B cell (primary cell): Measurements from ENCODE around the gene CDK18. TPM values are rescaled to one million over a fixed set of nuclear protein-coding genes. Genes with fewer than 3 reads are reported as not detected.
"Not testable (repeated sequence)": the region's sequence is repeated elsewhere in the genome, so short reads cannot be mapped to it uniquely, and the experiment has no call there.

Experiments
- ATAC-seq: fragments of 200-7000 bp; cut with Tn5 transposase; one replicate; pipeline ENCODE4 v1.10.0; 2021; ENCODE audit warnings: low read depth, mild to moderate bottlenecking, moderate number of reproducible peaks, moderate library complexity
- CTCF ChIA-PET: fragments of 350-600 bp; sonication (Branson Sonifier 250); formaldehyde crosslinking; loops from one replicate; lab custom pipeline; 2021; ENCODE audit warnings: antibody characterized with exemption, inconsistent platforms; lab: Charles Lee
- POLR2A ChIA-PET: fragments of 350-600 bp; sonication (Branson Sonifier 250); formaldehyde crosslinking; loops from one replicate; lab custom pipeline; 2021; ENCODE audit warnings: antibody characterized with exemption; lab: Charles Lee
- DNase-seq: peaks from one replicate; pipeline ENCODE4 v3.0.0; 2013
- H2AFZ ChIP-seq: 2 replicates; pipeline ENCODE4 v1.6.1; 2012; ENCODE audit warnings: mild to moderate bottlenecking, low read depth, low read length; ENCODE audit not compliant: insufficient read depth, poor library complexity, severe bottlenecking
- H3K27ac ChIP-seq, 2 donors: 1 replicate in 1 of 2; 2 replicates in 1 of 2; pipeline ENCODE4 v1.5.1; 2012 to 2013; ENCODE audit warnings: low read length in 2 of 2, mild to moderate bottlenecking in 2 of 2, moderate library complexity in 1 of 2
- H3K27me3 ChIP-seq, 4 experiments: fragments of 200-600 bp in 1 of 4; sonication (generic) in 1 of 4; replicated peaks in 1 of 4; 1 replicate in 2 of 4; 2 replicates in 2 of 4; pipeline versions ENCODE4 v1.6.1 to v1.7.0; 2013 to 2016; ENCODE audit warnings: low read length in 3 of 4, mild to moderate bottlenecking in 2 of 4, mixed read lengths in 1 of 4, moderate library complexity in 1 of 4; ENCODE audit not compliant: insufficient read depth in 4 of 4, control insufficient read depth in 3 of 4; ENCODE audit errors: control extremely low read depth in 1 of 4
- H3K36me3 ChIP-seq, 2 experiments: replicated peaks in 1 of 2; 1 replicate in 1 of 2; 2 replicates in 1 of 2; pipeline versions ENCODE4 v1.6.1 to v1.7.1; 2013; ENCODE audit warnings: low read length in 1 of 2; ENCODE audit not compliant: insufficient read depth in 2 of 2, control insufficient read depth in 1 of 2; ENCODE audit errors: control extremely low read depth in 1 of 2, extremely low read depth in 1 of 2
- H3K4me1 ChIP-seq, 2 donors: fragments of 200-600 bp in 1 of 2; sonication (generic) in 1 of 2; 1 replicate in 1 of 2; 2 replicates in 1 of 2; pipeline versions ENCODE4 v1.5.1 to v1.6.1; 2013 to 2017; ENCODE audit warnings: low read length in 2 of 2; ENCODE audit not compliant: control insufficient read depth in 2 of 2, insufficient read depth in 2 of 2
- H3K4me2 ChIP-seq: replicated peaks from 2 replicates; pipeline ENCODE3; 2012; ENCODE audit warnings: mild to moderate bottlenecking, low read depth, low read length; ENCODE audit not compliant: poor library complexity, severe bottlenecking
- H3K4me3 ChIP-seq, 5 experiments: fragments of 200-600 bp in 1 of 5; sonication (generic) in 1 of 5; 1 replicate in 3 of 5; 2 replicates in 2 of 5; pipeline versions ENCODE4 v1.5.1 to v1.7.0; 2011 to 2016; ENCODE audit warnings: low read length in 4 of 5, mild to moderate bottlenecking in 4 of 5, low read depth in 2 of 5, control low read depth in 1 of 5, moderate library complexity in 1 of 5; ENCODE audit not compliant: insufficient read depth in 1 of 5; ENCODE audit errors: control extremely low read depth in 1 of 5, extremely low read depth in 1 of 5
- H3K79me2 ChIP-seq: fragments of 200-600 bp; sonication (generic); one replicate; pipeline ENCODE4 v1.6.0; 2016; ENCODE audit warnings: low read length; ENCODE audit not compliant: control insufficient read depth, insufficient read depth
- H3K9ac ChIP-seq: fragments of 200-600 bp; sonication (generic); 2 replicates; pipeline ENCODE4 v1.6.1; 2017; ENCODE audit warnings: mild to moderate bottlenecking, low read length, moderate library complexity
- H3K9me3 ChIP-seq, 3 donors: one replicate each; pipeline versions ENCODE4 v1.6.1 to v1.7.1; 2013; ENCODE audit warnings: low read length in 2 of 3; ENCODE audit not compliant: control insufficient read depth in 2 of 3, insufficient read depth in 1 of 3; ENCODE audit errors: control extremely low read depth in 1 of 3
- H4K20me1 ChIP-seq: 2 replicates; pipeline ENCODE4 v1.6.0; 2012; ENCODE audit warnings: mild to moderate bottlenecking, low read length; ENCODE audit not compliant: insufficient read depth, control insufficient read depth, poor library complexity, severe bottlenecking
- H3K27ac Mint-ChIP-seq: one replicate; pipeline ENCODE4 v1.8.0; 2021; ENCODE audit warnings: mixed read lengths
- H3K27me3 Mint-ChIP-seq: one replicate; pipeline ENCODE4 v1.8.0; 2021; ENCODE audit warnings: mixed read lengths
- H3K4me1 Mint-ChIP-seq: one replicate; pipeline ENCODE4 v1.8.0; 2021; ENCODE audit warnings: mixed read lengths
- H3K4me3 Mint-ChIP-seq: one replicate; pipeline ENCODE4 v1.8.0; 2021; ENCODE audit warnings: mixed read lengths
- H3K9me3 Mint-ChIP-seq: one replicate; pipeline ENCODE4 v1.8.0; 2022; ENCODE audit warnings: mixed read lengths; ENCODE audit not compliant: insufficient read depth
- EZH2 ChIP-seq: IDR thresholded peaks from 2 replicates; pipeline ENCODE4 v1.6.1; 2012; ENCODE audit warnings: borderline replicate concordance, low read depth, mild to moderate bottlenecking, moderate library complexity, low read length; ENCODE audit not compliant: insufficient read depth, poor library complexity, severe bottlenecking
- WGBS: methylation state at CpG from one replicate; pipeline ENCODE4 v1.1.5; 2013; ENCODE audit warnings: missing lambda C conversion rate; ENCODE audit not compliant: insufficient coverage; 5-methylcytosine and 5-hydroxymethylcytosine counted together
- intact Hi-C: fragments of 100-400 bp; cut with micrococcal nuclease; formaldehyde crosslinking; loops from one replicate; pipeline ENCODE4 v1.10.0; 2022
- polyA plus RNA-seq: library from polyadenylated mRNA; depleted of rRNA; stranded (reverse); fragments of >200 nt; gene quantifications from 2 replicates; pipeline ENCODE4 v1.2.3, GENCODE V29; 2012
- total RNA-seq, 2 donors: library from RNA; stranded (reverse); fragments of 120-200 nt in 1 of 2; gene quantifications; 1 replicate in 1 of 2; 2 replicates in 1 of 2; pipeline versions ENCODE4 v1.2.3 to v1.2.4, GENCODE V29; 2013 to 2022
- TF ChIP-seq, protein P1 (sequence below): fragments of 200-600 bp; IDR thresholded peaks from one replicate; pipeline ENCODE4 v1.8.0; 2022; ENCODE audit warnings: antibody characterized with exemption, mild to moderate bottlenecking

Gene CDK18
- total and polyA plus RNA-seq, 2 donors (not counting 1 experiment from before 2014, with no cell fraction given): 3.8 to 4.7 TPM

DNA sequence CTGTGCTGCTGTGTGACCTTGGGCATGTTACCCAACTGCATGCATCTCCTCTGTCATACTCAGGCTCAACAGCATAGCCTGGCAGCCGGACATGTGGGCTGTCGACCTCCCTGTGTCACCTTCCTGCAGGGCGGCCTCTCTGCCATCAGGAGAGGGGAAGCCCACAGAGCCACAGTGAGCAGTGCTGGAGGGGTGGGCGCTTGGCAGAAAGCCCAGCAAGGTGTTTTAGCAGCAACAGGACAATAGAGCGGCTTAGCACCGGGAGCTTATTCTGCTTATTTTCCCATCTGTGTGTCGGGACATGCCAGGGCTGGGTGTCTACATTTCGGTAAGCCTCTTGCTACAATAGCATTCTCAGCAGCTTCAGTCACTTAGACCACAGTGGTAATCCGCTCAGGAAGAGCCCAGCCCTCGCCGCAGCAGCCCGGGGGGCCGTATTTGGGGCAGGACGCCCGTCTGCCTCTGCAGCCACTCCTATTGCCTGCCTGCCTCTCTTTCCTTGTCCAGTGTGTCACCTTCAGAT, 22.8 kb upstream of the CDK18 start:
- Mint-ChIP-seq H3K4me1 (peaks cover 40% of the 10 kb centered on the region), H3K4me3 (peak overlapping the region; percentile 68), H3K27me3 (peaks cover 28% of the 10 kb centered on the region), H3K27ac (peak overlapping the region; percentile 73), H3K9me3 (no peaks in the 10 kb centered on the region)
- Histone ChIP-seq H3K4me1 (peaks cover 33 to 37% of the 10 kb centered on the region in 2 donors), H3K27me3 (peaks cover 0 to 26% (median 4%) of the 10 kb centered on the region in 4 experiments), H3K27ac (peak overlapping the region in 1 of 2 donors; percentile 51), H3K4me2 (peak overlapping the region; percentile 76), H3K9ac (no peak overlapping the region), H3K36me3 (no peaks in the 10 kb centered on the region), H3K79me2 (no peaks in the 10 kb centered on the region), H3K9me3 (peaks cover 0 to 6% (median 0%) of the 10 kb centered on the region in 3 donors), H4K20me1 (no peaks in the 10 kb centered on the region), H2AFZ (peak overlapping the region; percentile 32), H3K4me3 (no peak overlapping the region)
- ChIA-PET CTCF (interaction anchor here (0.6 to 13.8 kb wide), 10 partner anchors 10 to 230 kb away, joined by 3 to 287 read pairs (median 8); partner anchors contain the start of gene BLACAT1), POLR2A (no interaction called here)
- 40% methylated on average over 12 of the region's 15 CpGs for WGBS
- TF ChIP-seq, protein P1, sequence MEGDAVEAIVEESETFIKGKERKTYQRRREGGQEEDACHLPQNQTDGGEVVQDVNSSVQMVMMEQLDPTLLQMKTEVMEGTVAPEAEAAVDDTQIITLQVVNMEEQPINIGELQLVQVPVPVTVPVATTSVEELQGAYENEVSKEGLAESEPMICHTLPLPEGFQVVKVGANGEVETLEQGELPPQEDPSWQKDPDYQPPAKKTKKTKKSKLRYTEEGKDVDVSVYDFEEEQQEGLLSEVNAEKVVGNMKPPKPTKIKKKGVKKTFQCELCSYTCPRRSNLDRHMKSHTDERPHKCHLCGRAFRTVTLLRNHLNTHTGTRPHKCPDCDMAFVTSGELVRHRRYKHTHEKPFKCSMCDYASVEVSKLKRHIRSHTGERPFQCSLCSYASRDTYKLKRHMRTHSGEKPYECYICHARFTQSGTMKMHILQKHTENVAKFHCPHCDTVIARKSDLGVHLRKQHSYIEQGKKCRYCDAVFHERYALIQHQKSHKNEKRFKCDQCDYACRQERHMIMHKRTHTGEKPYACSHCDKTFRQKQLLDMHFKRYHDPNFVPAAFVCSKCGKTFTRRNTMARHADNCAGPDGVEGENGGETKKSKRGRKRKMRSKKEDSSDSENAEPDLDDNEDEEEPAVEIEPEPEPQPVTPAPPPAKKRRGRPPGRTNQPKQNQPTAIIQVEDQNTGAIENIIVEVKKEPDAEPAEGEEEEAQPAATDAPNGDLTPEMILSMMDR: no peak
- TF ChIP-seq EZH2: no peak
- intact Hi-C loops: no loop called here
- no peak for ATAC-seq
- DNase-seq: no peak

DNA sequence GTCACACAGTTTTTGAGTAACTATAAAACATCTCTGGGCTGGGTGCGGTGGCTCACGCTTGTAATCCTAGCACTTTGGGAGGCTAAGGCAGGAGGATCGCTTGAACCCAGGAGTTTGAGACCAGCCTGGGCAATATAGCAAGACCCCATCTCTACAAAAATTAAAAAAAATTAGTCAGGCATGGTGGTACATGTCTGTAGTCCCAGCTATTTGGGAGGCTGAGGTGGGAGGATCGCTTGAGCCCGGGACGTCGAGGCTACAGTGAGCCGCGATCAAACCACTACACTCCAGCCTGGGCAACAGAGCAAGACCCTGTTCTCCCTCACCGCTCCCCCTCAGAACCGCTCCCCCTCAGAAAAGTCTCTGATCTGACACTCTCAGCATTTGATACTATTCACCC, 21.9 kb upstream of the CDK18 start:
- H3K79me2 ChIP-seq, intact Hi-C loops, H3K4me3 Mint-ChIP-seq, H3K27ac Mint-ChIP-seq, H3K4me2 ChIP-seq, POLR2A ChIA-PET, H4K20me1 ChIP-seq, DNase-seq, H3K4me3 ChIP-seq, H3K9me3 ChIP-seq, H3K36me3 ChIP-seq, H3K27ac ChIP-seq, H2AFZ ChIP-seq, ATAC-seq, H3K9ac ChIP-seq, H3K9me3 Mint-ChIP-seq: not testable (repeated sequence)
- Histone ChIP-seq H3K27me3 (peaks cover 0 to 29% (median 4%) of the 10 kb centered on the region in 4 experiments), H3K4me1 (peaks cover 33 to 37% of the 10 kb centered on the region in 2 donors)
- Mint-ChIP-seq H3K4me1 (peaks cover 40% of the 10 kb centered on the region), H3K27me3 (peaks cover 33% of the 10 kb centered on the region)
- 93% methylated on average over 5 of the region's 11 CpGs for WGBS
- CTCF ChIA-PET: interaction anchor here (1.1 to 13.8 kb wide), 10 partner anchors 9 to 210 kb away, joined by 3 to 287 read pairs (median 14); partner anchors contain the start of gene BLACAT1
